Right lobe of liver (tissue), 4 donors: Measurements from ENCODE around the gene ISYNA1.
A peak's percentile ranks its signal among the peaks of the same experiment; 100 is the strongest.

Experiments
- CTCF ChIP-seq, 4 donors: fragments of 200-600 bp in 3 of 4; fragments of 450-650 bp in 1 of 4; IDR thresholded peaks; one replicate each; pipeline versions ENCODE4 v1.5.1 to v1.8.0; 2016 to 2022; ENCODE audit warnings: antibody characterized with exemption in 4 of 4, mild to moderate bottlenecking in 2 of 4
- POLR2A ChIP-seq: fragments of 450-650 bp; IDR thresholded peaks from one replicate; pipeline ENCODE4 v1.6.1; 2017; ENCODE audit warnings: antibody characterized with exemption, mild to moderate bottlenecking
- donor health status: DM: no; HTN: no; CAD: no.
- donor health status: DM: no; HTN: no; CAD: no.
- donor health status: DM: no; HTN: yes; CAD: no.

DNA sequence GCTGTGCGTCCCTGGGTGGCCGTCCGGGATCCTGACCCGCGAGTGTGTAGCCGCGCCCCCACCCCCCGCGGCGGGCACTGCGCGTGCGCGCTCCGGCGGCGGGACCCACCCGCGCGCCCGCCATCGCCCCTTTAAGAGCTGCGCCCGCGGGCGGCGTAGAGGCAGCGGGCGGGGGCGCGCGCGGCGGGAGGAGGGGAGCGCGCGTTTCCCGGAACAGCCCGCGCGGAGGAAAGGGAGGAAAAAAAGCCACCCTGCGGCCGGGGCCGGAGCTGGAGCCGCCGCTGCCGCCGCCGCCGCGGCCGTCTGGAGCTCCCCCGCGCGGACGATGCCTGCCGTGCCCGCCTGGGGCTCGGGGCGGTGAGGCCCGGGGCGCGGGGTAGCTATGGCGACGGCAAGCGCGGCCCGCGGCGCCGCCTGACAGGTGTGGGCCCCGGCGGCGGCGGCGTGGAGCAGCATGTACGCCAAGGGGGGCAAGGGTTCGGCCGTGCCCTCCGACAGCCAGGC, 18.7 kb downstream of the ISYNA1 start, which contains the start of gene SSBP4:
- TF ChIP-seq CTCF (IDR thresholded peaks at IDR 0.05) (peak; percentile 21 to 65 (median 40)), POLR2A (peak; percentile 61)
